Kidney (tissue), 14 donors: ENCODE results near the gene PDZRN4. TPM values are rescaled to one million over a fixed set of nuclear protein-coding genes. Genes with fewer than 3 reads are reported as not detected.

Source experiments
- DNase-seq, 5 donors: peaks; one replicate each; pipeline ENCODE4 v3.0.0-alpha.2; 2013 to 2020
- FAIRE-seq: peaks from 2 replicates; lab custom pipeline; 2012; peaks lifted over from hg19 to GRCh38; lab: Jason Lieb, UNC
- H3K27ac ChIP-seq, 2 donors: one replicate each; pipeline ENCODE4 v1.7.0; 2013; ENCODE audit warnings: low read depth in 2 of 2, low read length in 2 of 2, inconsistent platforms in 1 of 2
- H3K27me3 ChIP-seq: one replicate; pipeline ENCODE4 v1.7.1; 2013; ENCODE audit warnings: low read length, inconsistent platforms; ENCODE audit not compliant: control insufficient read depth, insufficient read depth
- H3K36me3 ChIP-seq, 3 donors: one replicate each; pipeline versions ENCODE4 v1.7.0 to v1.7.1; 2013; ENCODE audit warnings: low read length in 3 of 3, control low read depth in 1 of 3, inconsistent platforms in 1 of 3; ENCODE audit not compliant: insufficient read depth in 3 of 3, control insufficient read depth in 2 of 3
- H3K4me1 ChIP-seq, 3 donors: one replicate each; pipeline versions ENCODE4 v1.7.0 to v1.7.1; 2013; ENCODE audit warnings: low read length in 3 of 3, inconsistent platforms in 1 of 3, low read depth in 1 of 3; ENCODE audit not compliant: control insufficient read depth in 2 of 3, insufficient read depth in 2 of 3
- H3K4me3 ChIP-seq, 3 donors: one replicate each; pipeline versions ENCODE4 v1.7.0 to v1.8.1; 2013; ENCODE audit warnings: low read length in 3 of 3, control low read depth in 1 of 3, inconsistent platforms in 1 of 3
- H3K9ac ChIP-seq, 3 donors: one replicate each; pipeline versions ENCODE4 v1.7.0 to v1.7.1; 2013; ENCODE audit warnings: low read length in 3 of 3, control low read depth in 1 of 3, inconsistent platforms in 1 of 3
- H3K9me3 ChIP-seq, 3 donors: one replicate each; pipeline versions ENCODE4 v1.7.0 to v1.7.1; 2013; ENCODE audit warnings: low read length in 3 of 3, control low read depth in 1 of 3, inconsistent platforms in 1 of 3; ENCODE audit not compliant: control insufficient read depth in 2 of 3, insufficient read depth in 1 of 3
- CTCF ChIP-seq: IDR thresholded peaks from 3 replicates; pipeline ENCODE4 v1.5.1; 2012; ENCODE audit warnings: mild to moderate bottlenecking, moderate library complexity, borderline replicate concordance; ENCODE audit not compliant: insufficient read depth; ENCODE audit errors: extremely low read depth
- intact Hi-C: fragments of 100-400 bp; cut with DNase I; formaldehyde crosslinking; loops from one replicate; pipeline ENCODE4 v1.11.1; 2022
- polyA plus RNA-seq: library from polyadenylated mRNA; stranded (reverse); fragments of 350-450 nt; fragmentation: Illumina TruSeq; extraction: RNeasy Lipid Tissue Mini Kit (QIAGEN cat#74804); gene quantifications from one replicate; pipeline ENCODE4 v1.2.3, GENCODE V29; 2014; ENCODE audit warnings: low read depth, low replicate concordance; ENCODE audit not compliant: insufficient read depth
- total RNA-seq: library from RNA; stranded (reverse); fragmentation: NEBNext Ultra II Directional; extraction: Animal tissue kit (Norgen Biotek cat#: 25700); gene quantifications from one replicate; pipeline ENCODE4 v1.2.1, GENCODE V29; 2021
- donor health status: control.
- donor health status: control.
- donor health status: control.
- donor health status: control.
- donor health status: control.
- donor health status: DM: yes; HTN: yes; CAD: no.
- donor health status: Normal renal cell carcinoma (clear cell type).

The PDZRN4 gene
- total and polyA plus RNA-seq, 2 donors from 2014 or later: 0.56 to 2.1 TPM

GRCh38 chr12:41459906-41460214, 271.7 kb downstream of the PDZRN4 start:
- Histone ChIP-seq H3K4me3 (no peak overlapping the region), H3K27me3 (no peaks in the 10 kb centered on the region), H3K9me3 (no peaks in the 10 kb centered on the region), H3K27ac (no peak overlapping the region), H3K4me1 (no peaks in the 10 kb centered on the region), H3K9ac (no peak overlapping the region), H3K36me3 (no peaks in the 10 kb centered on the region)
- intact Hi-C loops: no loop called here
- FAIRE-seq (no peak), DNase-seq (no peak)
- TF ChIP-seq CTCF: no peak

GRCh38 chr12:41460906-41461305, 272.8 kb downstream of the PDZRN4 start:
- DNase-seq: no peak
- intact Hi-C loops: no loop called here
- no peak for TF ChIP-seq CTCF
- no peaks in the 10 kb centered on the region for H3K36me3 ChIP-seq
- no peak overlapping the region for H3K27ac ChIP-seq
- no peaks in the 10 kb centered on the region for H3K9me3 ChIP-seq
- no peak for FAIRE-seq
- H3K27me3 ChIP-seq: no peaks in the 10 kb centered on the region
- H3K4me1 ChIP-seq: no peaks in the 10 kb centered on the region
- H3K4me3 ChIP-seq: no peak overlapping the region
- H3K9ac ChIP-seq: no peak overlapping the region

GRCh38 chr12:41462312-41462711, 274.2 kb downstream of the PDZRN4 start:
- H3K27me3 ChIP-seq: no peaks in the 10 kb centered on the region
- TF ChIP-seq CTCF: no peak
- FAIRE-seq (no peak), DNase-seq (no peak)
- H3K9ac ChIP-seq: no peak overlapping the region
- H3K9me3 ChIP-seq: no peaks in the 10 kb centered on the region
- H3K4me1 ChIP-seq: no peaks in the 10 kb centered on the region
- H3K27ac ChIP-seq: no peak overlapping the region
- intact Hi-C loops: no loop called here
- no peaks in the 10 kb centered on the region for H3K36me3 ChIP-seq
- H3K4me3 ChIP-seq: no peak overlapping the region

GRCh38 chr12:41465526-41465925, 277.4 kb downstream of the PDZRN4 start:
- TF ChIP-seq CTCF: no peak
- no peak overlapping the region for H3K9ac ChIP-seq
- no peak for FAIRE-seq
- no peaks in the 10 kb centered on the region for H3K27me3 ChIP-seq
- intact Hi-C loops: no loop called here
- no peak for DNase-seq
- H3K4me3 ChIP-seq: no peak overlapping the region
- H3K4me1 ChIP-seq: no peaks in the 10 kb centered on the region
- H3K36me3 ChIP-seq: no peaks in the 10 kb centered on the region
- no peaks in the 10 kb centered on the region for H3K9me3 ChIP-seq
- H3K27ac ChIP-seq: no peak overlapping the region
